Measurements from ENCODE around the gene ATP5MC2.
"Not testable (repeated sequence)": the region's sequence is repeated elsewhere in the genome, so short reads cannot be mapped to it uniquely, and the experiment has no call there.

ATP5MC2 gene

GRCh38 chr12:53699678-53700025 lies 23.8 kb upstream of the ATP5MC2 start:
- no peak for ATAC-seq
- H3K4me1 Mint-ChIP-seq = peaks cover 32% of the 10 kb centered on the region
- peaks cover 91% of the 10 kb centered on the region for H3K27me3 Mint-ChIP-seq
- H3K4me3 Mint-ChIP-seq = no peak overlapping the region
- no peak overlapping the region for H3K27ac Mint-ChIP-seq
- no peaks in the 10 kb centered on the region for H3K36me3 Mint-ChIP-seq
- no peaks in the 10 kb centered on the region for H3K9me3 Mint-ChIP-seq

- no peak for ATAC-seq
- H3K4me1 Mint-ChIP-seq = peaks cover 37% of the 10 kb centered on the region
- H3K4me3 Mint-ChIP-seq = no peak overlapping the region
These were observed 23.2 kb upstream of the ATP5MC2 start for GRCh38 chr12:53698948-53699677.

GRCh38 chr12:53696655-53697331 lies 20.9 kb upstream of the ATP5MC2 start:
- ATAC-seq = no peak
- Mint-ChIP-seq H3K4me3 (peak overlapping the region; percentile 4), H3K27me3 (peaks cover 80% of the 10 kb centered on the region), H3K4me1 (peaks cover 39% of the 10 kb centered on the region), H3K9me3 (no peaks in the 10 kb centered on the region), H3K27ac (no peak overlapping the region), H3K36me3 (no peaks in the 10 kb centered on the region)

More at GRCh38 chr12:53698948-53699677, 23.2 kb upstream of the ATP5MC2 start:
- Mint-ChIP-seq H3K27me3 (peaks cover 91% of the 10 kb centered on the region), H3K36me3 (no peaks in the 10 kb centered on the region), H3K9me3 (no peaks in the 10 kb centered on the region), H3K27ac (no peak overlapping the region)

GRCh38 chr12:53696285-53696654 lies 20.4 kb upstream of the ATP5MC2 start:
- no peaks in the 10 kb centered on the region for H3K36me3 Mint-ChIP-seq
- peaks cover 80% of the 10 kb centered on the region for H3K27me3 Mint-ChIP-seq
- H3K27ac Mint-ChIP-seq = no peak overlapping the region
- H3K4me3 Mint-ChIP-seq = no peak overlapping the region
- no peak for ATAC-seq
- H3K9me3 Mint-ChIP-seq = no peaks in the 10 kb centered on the region
- H3K4me1 Mint-ChIP-seq = peaks cover 36% of the 10 kb centered on the region

GRCh38 chr12:53695152-53696145 lies 19.6 kb upstream of the ATP5MC2 start:
- peak; percentile 16 for ATAC-seq
- Mint-ChIP-seq H3K9me3 (no peaks in the 10 kb centered on the region), H3K27me3 (peaks cover 86% of the 10 kb centered on the region), H3K36me3 (no peaks in the 10 kb centered on the region), H3K4me3 (peak overlapping the region; percentile 63), H3K27ac (no peak overlapping the region), H3K4me1 (peaks cover 36% of the 10 kb centered on the region)

- H3K36me3 Mint-ChIP-seq = no peaks in the 10 kb centered on the region
- H3K4me3 Mint-ChIP-seq = peak overlapping the region; percentile 63
- ATAC-seq = no peak
- no peak overlapping the region for H3K27ac Mint-ChIP-seq
- peaks cover 36% of the 10 kb centered on the region for H3K4me1 Mint-ChIP-seq
- peaks cover 86% of the 10 kb centered on the region for H3K27me3 Mint-ChIP-seq
- H3K9me3 Mint-ChIP-seq = no peaks in the 10 kb centered on the region
These were observed 18.9 kb upstream of the ATP5MC2 start for GRCh38 chr12:53694756-53695151.

- H3K4me1 Mint-ChIP-seq = no peaks in the 10 kb centered on the region
- H3K36me3 Mint-ChIP-seq = no peaks in the 10 kb centered on the region
- ATAC-seq = no peak
- no peaks in the 10 kb centered on the region for H3K9me3 Mint-ChIP-seq
- H3K27me3 Mint-ChIP-seq = peaks cover 34% of the 10 kb centered on the region
- no peak overlapping the region for H3K27ac Mint-ChIP-seq
- H3K4me3 Mint-ChIP-seq = no peak overlapping the region
These were observed 12.3 kb upstream of the ATP5MC2 start for GRCh38 chr12:53688134-53688533.

- H3K4me3 Mint-ChIP-seq = no peak overlapping the region
- H3K9me3 Mint-ChIP-seq = no peaks in the 10 kb centered on the region
- H3K4me1 Mint-ChIP-seq = no peaks in the 10 kb centered on the region
- H3K27ac Mint-ChIP-seq = no peak overlapping the region
- peaks cover 27% of the 10 kb centered on the region for H3K27me3 Mint-ChIP-seq
- H3K36me3 Mint-ChIP-seq = no peaks in the 10 kb centered on the region
- ATAC-seq = no peak
These were observed 10.6 kb upstream of the ATP5MC2 start for GRCh38 chr12:53686436-53686835.

GRCh38 chr12:53684654-53685220 lies 8.9 kb upstream of the ATP5MC2 start:
- Mint-ChIP-seq H3K27me3 (peaks cover 13% of the 10 kb centered on the region), H3K9me3 (no peaks in the 10 kb centered on the region), H3K4me3 (no peak overlapping the region), H3K27ac (no peak overlapping the region), H3K4me1 (no peaks in the 10 kb centered on the region), H3K36me3 (no peaks in the 10 kb centered on the region)
- no peak for ATAC-seq

DNA sequence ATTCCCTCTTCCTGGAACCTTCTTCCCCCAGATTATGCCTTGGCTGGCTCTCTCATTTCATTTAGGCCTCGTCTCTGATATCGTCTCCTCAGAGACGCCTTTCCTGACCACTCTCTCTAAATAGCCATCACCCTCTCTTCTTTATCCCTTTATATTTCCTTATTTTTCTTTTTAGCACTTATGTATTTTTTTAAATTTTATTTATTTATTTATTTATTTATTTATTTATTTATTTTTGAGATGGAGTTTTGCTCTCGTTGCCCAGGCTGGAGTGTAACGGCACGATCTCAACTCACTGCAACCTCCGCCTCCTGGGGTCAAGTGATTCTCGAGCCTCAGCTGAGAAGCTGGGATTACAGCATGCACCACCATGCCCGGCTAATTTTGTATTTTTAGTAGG lies 8.1 kb upstream of the ATP5MC2 start:
- H3K36me3 Mint-ChIP-seq = no peaks in the 10 kb centered on the region

GRCh38 chr12:53683494-53683893 lies 7.6 kb upstream of the ATP5MC2 start:
- no peak for ATAC-seq
- Mint-ChIP-seq H3K9me3 (no peaks in the 10 kb centered on the region), H3K27ac (no peak overlapping the region), H3K36me3 (no peaks in the 10 kb centered on the region), H3K4me1 (no peaks in the 10 kb centered on the region), H3K4me3 (no peak overlapping the region), H3K27me3 (peaks cover 21% of the 10 kb centered on the region)

More for the DNA sequence above, 8.1 kb upstream of the ATP5MC2 start:
- no peak for ATAC-seq
- H3K9me3 Mint-ChIP-seq = no peaks in the 10 kb centered on the region
- peaks cover 19% of the 10 kb centered on the region for H3K27me3 Mint-ChIP-seq
- no peak overlapping the region for H3K4me3 Mint-ChIP-seq
- H3K27ac Mint-ChIP-seq = no peak overlapping the region
- no peaks in the 10 kb centered on the region for H3K4me1 Mint-ChIP-seq

- H3K4me3 Mint-ChIP-seq, H3K36me3 Mint-ChIP-seq, H3K9me3 Mint-ChIP-seq: not testable (repeated sequence)
These were observed 4.2 kb upstream of the ATP5MC2 start for GRCh38 chr12:53680061-53680460.

DNA sequence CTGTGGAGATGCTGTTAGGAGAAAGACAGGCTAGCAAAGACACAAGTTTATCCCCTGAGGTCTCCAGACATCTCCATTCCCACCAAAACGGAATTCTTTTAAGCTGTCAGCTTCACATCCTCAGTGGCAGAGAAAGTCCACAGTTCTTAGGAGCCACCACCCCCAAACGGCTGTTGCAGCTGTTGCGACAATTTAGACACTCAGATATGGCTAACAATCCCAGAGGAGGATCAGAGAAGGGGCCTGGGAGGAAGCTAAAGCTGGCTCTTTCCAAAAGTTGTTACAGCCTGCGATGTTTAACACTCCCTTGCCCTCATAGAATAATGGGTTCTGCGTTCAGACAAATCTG lies 1.9 kb upstream of the ATP5MC2 start:
- ATAC-seq = no peak
- Mint-ChIP-seq H3K27me3 (peaks cover 14% of the 10 kb centered on the region), H3K4me1 (peaks cover 16% of the 10 kb centered on the region), H3K36me3 (no peaks in the 10 kb centered on the region), H3K9me3 (no peaks in the 10 kb centered on the region), H3K4me3 (no peak overlapping the region), H3K27ac (no peak overlapping the region)

More at GRCh38 chr12:53680061-53680460, 4.2 kb upstream of the ATP5MC2 start:
- H3K27ac Mint-ChIP-seq, H3K4me1 Mint-ChIP-seq, ATAC-seq: not testable (repeated sequence)
- peaks cover 14% of the 10 kb centered on the region for H3K27me3 Mint-ChIP-seq

DNA sequence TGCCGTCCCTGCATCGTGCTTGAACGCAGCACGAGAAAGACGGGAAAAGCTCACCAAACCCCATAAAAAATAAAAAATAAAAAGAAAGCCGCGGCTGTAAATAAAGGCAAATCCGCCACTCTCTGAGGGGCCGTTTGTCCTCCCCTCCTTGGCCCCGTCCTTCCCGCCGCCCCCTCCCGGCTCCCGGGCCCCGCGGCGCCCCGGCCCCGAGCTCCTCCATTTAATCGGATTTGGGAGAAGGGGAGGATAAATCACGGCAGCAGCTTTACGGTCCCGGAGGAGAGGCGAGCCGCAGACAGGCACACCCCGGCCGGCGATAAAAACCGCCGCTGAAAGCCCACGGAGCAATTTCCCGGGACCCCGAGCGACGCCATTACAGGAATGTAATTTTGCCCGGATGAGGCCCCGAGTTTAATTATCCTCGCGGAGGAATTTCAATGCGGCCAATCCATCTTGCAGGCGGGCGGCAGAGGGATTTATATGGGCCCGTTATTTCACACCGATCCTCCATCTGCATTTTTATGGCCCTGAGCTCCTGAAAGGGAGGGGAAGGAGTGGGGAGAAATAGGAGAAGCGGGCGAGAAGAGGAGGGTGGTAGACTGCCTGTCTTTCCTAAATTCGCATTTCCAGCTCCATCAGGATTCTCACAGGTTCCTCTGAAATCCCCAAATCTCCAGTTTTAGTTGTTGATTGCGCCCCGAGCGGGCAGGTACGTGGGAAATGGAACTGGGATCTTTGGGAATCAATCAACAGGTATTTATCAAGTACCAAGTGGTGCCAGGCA lies 1.3 kb upstream of the ATP5MC2 start:
- H3K27me3 Mint-ChIP-seq = peaks cover 14% of the 10 kb centered on the region
- no peak for ATAC-seq
- H3K4me3 Mint-ChIP-seq = peak overlapping the region; percentile 80
- no peaks in the 10 kb centered on the region for H3K36me3 Mint-ChIP-seq
- peak overlapping the region; percentile 75 for H3K27ac Mint-ChIP-seq
- H3K9me3 Mint-ChIP-seq = no peaks in the 10 kb centered on the region
- peaks cover 16% of the 10 kb centered on the region for H3K4me1 Mint-ChIP-seq

Data from stimulated activated memory B cell treated with anti-CD40 and anti-IgM and Interleukin-4, amounts not matched to agents 10 μg/mL and 1 μg/mL and 100 μg/mL, for 72 hours (primary cell).